Smooth muscle cell (in vitro differentiated cells): ENCODE measurements around the gene NDUFAF8. TPM values are rescaled to one million over a fixed set of nuclear protein-coding genes. Genes with fewer than 3 reads are reported as not detected.

ENCODE experiments used
- DNase-seq: peaks from one replicate; lab custom pipeline; 2025; ENCODE audit not compliant: unreplicated experiment; lab: John Stamatoyannopoulos, UW
- H2AFZ ChIP-seq: fragments of 200-600 bp; sonication (generic); 2 replicates; pipeline ENCODE4 v1.6.0; 2016; ENCODE audit warnings: antibody characterized with exemption, low read depth, mild to moderate bottlenecking
- H3F3A ChIP-seq: fragments of 200-600 bp; sonication (generic); 2 replicates; pipeline ENCODE4 v1.6.0; 2017; ENCODE audit warnings: antibody characterized with exemption, low read depth
- H3K27ac ChIP-seq: fragments of 200-600 bp; sonication (generic); 2 replicates; pipeline ENCODE4 v1.5.1; 2016; ENCODE audit warnings: low read depth, mild to moderate bottlenecking
- H3K27me3 ChIP-seq: fragments of 200-600 bp; sonication (generic); 2 replicates; pipeline ENCODE4 v1.6.1; 2016; ENCODE audit warnings: low read depth, mild to moderate bottlenecking
- H3K36me3 ChIP-seq: fragments of 200-600 bp; sonication (generic); 2 replicates; pipeline ENCODE4 v1.5.1; 2016; ENCODE audit warnings: low read depth
- H3K4me1 ChIP-seq: fragments of 200-600 bp; sonication (generic); 2 replicates; pipeline ENCODE4 v1.5.1; 2016; ENCODE audit warnings: low read depth
- H3K4me2 ChIP-seq: fragments of 200-600 bp; sonication (generic); 2 replicates; pipeline ENCODE4 v1.6.0; 2016; ENCODE audit warnings: mild to moderate bottlenecking
- H3K4me3 ChIP-seq: fragments of 200-600 bp; sonication (generic); 2 replicates; pipeline ENCODE4 v1.5.1; 2016; ENCODE audit warnings: mild to moderate bottlenecking
- H3K79me2 ChIP-seq: fragments of 200-600 bp; sonication (generic); 2 replicates; pipeline ENCODE4 v1.6.0; 2016; ENCODE audit warnings: low read depth, mild to moderate bottlenecking
- H3K9ac ChIP-seq: fragments of 200-600 bp; sonication (generic); 2 replicates; pipeline ENCODE4 v1.6.0; 2016; ENCODE audit warnings: low read depth
- H3K9me3 ChIP-seq: fragments of 200-600 bp; sonication (generic); replicated peaks from 2 replicates; pipeline ENCODE4 v1.5.1; 2016; ENCODE audit warnings: low read depth
- H4K20me1 ChIP-seq: fragments of 200-600 bp; sonication (generic); 2 replicates; pipeline ENCODE4 v1.6.0; 2016; ENCODE audit warnings: low read depth
- CTCF ChIP-seq: fragments of 200-600 bp; sonication (generic); IDR thresholded peaks from 2 replicates; pipeline ENCODE4 v1.5.1; 2017; ENCODE audit warnings: borderline replicate concordance, mild to moderate bottlenecking, antibody characterized with exemption; ENCODE audit not compliant: insufficient read depth, poor library complexity, severe bottlenecking
- WGBS: methylation state at CpG from one replicate; pipeline ENCODE4 v1.1.7; 2016; ENCODE audit warnings: low lambda C conversion rate; 5-methylcytosine and 5-hydroxymethylcytosine counted together
- polyA plus RNA-seq: library from polyadenylated mRNA; unstranded; fragments of >200 nt; fragmentation: Nextera tagmentation; extraction: Ambion mirVana; gene quantifications from 2 replicates; pipeline ENCODE4 v1.2.1, GENCODE V29; 2016
- total RNA-seq: library from RNA; depleted of rRNA; stranded (reverse); fragments of >200 nt; gene quantifications from 2 replicates; pipeline ENCODE4 v1.2.3, GENCODE V29; 2014

Gene NDUFAF8
- total and polyA plus RNA-seq, 2 experiments from 2014 or later: 60.6 to 111 TPM

DNA sequence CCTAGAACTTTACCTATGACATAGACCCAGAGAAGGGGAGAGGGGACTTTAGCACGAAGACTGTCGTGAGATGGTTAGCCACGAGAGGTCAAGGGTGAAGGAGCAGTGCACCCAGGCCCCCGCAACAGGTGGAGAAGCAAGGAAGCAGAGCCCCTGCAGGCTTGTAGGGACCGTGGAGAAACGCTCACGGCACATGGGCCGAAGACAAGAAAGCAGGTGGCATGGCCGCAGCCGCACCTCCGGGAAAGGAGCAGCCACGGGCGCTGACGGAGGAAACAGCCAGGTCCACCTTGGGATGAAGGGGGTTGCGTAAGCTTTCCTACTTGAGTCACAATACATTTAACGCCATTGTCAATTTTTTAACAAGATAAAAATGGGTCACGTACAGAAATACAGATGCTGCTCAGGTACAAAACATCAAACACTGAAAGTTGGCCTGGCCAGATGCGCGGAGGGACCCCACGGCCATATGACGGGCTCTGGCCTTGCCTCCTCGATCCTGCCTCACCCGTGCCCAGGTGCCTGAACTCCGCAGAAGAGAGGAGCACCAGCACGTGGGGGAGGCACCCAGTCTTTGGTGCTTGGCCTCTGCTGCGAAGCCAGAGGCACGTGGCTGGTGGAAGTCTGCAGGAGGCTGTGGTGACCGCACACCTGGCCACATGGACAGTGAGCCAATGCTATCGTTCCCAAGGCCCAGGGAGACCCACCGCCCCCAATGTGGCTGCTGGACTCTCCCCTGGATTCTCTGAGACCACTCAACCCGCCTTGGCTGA, 34.8 kb downstream of the NDUFAF8 start:
- H3K4me1 ChIP-seq: no peaks in the 10 kb centered on the region
- H2AFZ ChIP-seq: no peak overlapping the region
- no peaks in the 10 kb centered on the region for H3K36me3 ChIP-seq
- H3K27ac ChIP-seq: no peak overlapping the region
- H3K4me2 ChIP-seq: no peak overlapping the region
- H3K9me3 ChIP-seq: no peaks in the 10 kb centered on the region
- no peaks in the 10 kb centered on the region for H3K79me2 ChIP-seq
- TF ChIP-seq CTCF: no peak
- no peak for DNase-seq
- no peak overlapping the region for H3K4me3 ChIP-seq
- H3F3A ChIP-seq: no peaks in the 10 kb centered on the region
- 98% methylated on average over 31 of the region's 31 CpGs for WGBS
- no peak overlapping the region for H3K9ac ChIP-seq
- no peaks in the 10 kb centered on the region for H3K27me3 ChIP-seq
- H4K20me1 ChIP-seq: peaks cover 12% of the 10 kb centered on the region

DNA sequence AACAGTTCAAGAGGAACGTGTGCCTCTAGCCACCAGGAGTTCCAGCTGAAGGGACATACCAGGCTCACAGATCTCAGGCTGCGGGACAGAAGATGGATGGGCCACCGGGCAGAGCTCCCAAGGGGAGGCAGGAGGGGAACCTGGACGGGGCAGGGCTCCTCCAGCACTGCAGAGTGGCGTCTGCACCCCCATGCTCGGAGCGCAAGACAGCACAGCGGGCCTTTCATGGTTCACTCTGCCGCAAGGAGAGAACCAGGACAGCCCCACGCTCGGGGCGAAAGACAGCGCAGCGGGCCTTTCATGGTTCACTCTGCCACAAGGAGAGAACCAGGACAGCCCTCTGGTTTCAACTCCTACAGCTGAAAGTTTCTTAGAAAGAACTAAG, 35.3 kb downstream of the NDUFAF8 start:
- Histone ChIP-seq H3K27ac (no peak overlapping the region), H4K20me1 (peaks cover 16% of the 10 kb centered on the region), H3K4me2 (no peak overlapping the region), H3K36me3 (no peaks in the 10 kb centered on the region), H3F3A (no peaks in the 10 kb centered on the region), H3K9me3 (no peaks in the 10 kb centered on the region), H3K27me3 (no peaks in the 10 kb centered on the region), H3K4me1 (no peaks in the 10 kb centered on the region), H3K9ac (no peak overlapping the region), H3K79me2 (no peaks in the 10 kb centered on the region), H3K4me3 (no peak overlapping the region), H2AFZ (no peak overlapping the region)
- TF ChIP-seq CTCF: no peak
- 98% methylated on average over 14 of the region's 14 CpGs for WGBS
- no peak for DNase-seq

GRCh38 chr17:81276781-81277180, 37.7 kb downstream of the NDUFAF8 start:
- Histone ChIP-seq H3F3A (no peaks in the 10 kb centered on the region), H3K36me3 (no peaks in the 10 kb centered on the region), H3K9me3 (no peaks in the 10 kb centered on the region), H3K79me2 (no peaks in the 10 kb centered on the region), H3K9ac (no peak overlapping the region), H3K4me3 (no peak overlapping the region), H3K27ac (no peak overlapping the region), H3K27me3 (no peaks in the 10 kb centered on the region), H4K20me1 (peaks cover 27% of the 10 kb centered on the region), H3K4me2 (no peak overlapping the region), H2AFZ (no peak overlapping the region), H3K4me1 (no peaks in the 10 kb centered on the region)
- no peak for DNase-seq
- WGBS: 99% methylated on average over 11 of the region's 11 CpGs
- TF ChIP-seq CTCF: no peak

DNA sequence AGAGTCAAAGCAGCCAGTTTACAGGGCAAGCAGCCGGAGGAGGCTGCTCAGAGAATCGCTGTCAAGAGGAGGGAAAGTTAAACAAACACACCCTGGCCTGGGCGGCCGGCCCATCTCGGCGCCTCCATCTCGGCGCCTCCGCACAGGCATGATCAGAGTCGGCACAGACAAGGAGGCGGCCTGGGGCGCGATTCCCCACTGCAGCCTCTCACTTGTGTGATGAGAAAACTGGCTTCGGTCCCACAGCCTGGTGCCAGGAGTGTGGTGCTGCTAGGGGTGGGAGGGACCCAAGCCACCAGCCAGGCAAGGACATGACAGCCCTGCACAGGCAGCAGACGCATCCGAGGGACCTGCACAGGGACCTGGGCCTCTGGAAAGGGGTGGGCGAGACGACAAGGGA, 38.3 kb downstream of the NDUFAF8 start:
- no peak overlapping the region for H3K9ac ChIP-seq
- TF ChIP-seq CTCF: no peak
- no peaks in the 10 kb centered on the region for H3K9me3 ChIP-seq
- no peak overlapping the region for H3K4me3 ChIP-seq
- no peaks in the 10 kb centered on the region for H3K4me1 ChIP-seq
- no peak for DNase-seq
- WGBS: 98% methylated on average over 18 of the region's 18 CpGs
- H3K79me2 ChIP-seq: no peaks in the 10 kb centered on the region
- H3K4me2 ChIP-seq: no peak overlapping the region
- no peak overlapping the region for H2AFZ ChIP-seq
- H4K20me1 ChIP-seq: peaks cover 27% of the 10 kb centered on the region
- no peaks in the 10 kb centered on the region for H3F3A ChIP-seq
- no peak overlapping the region for H3K27ac ChIP-seq
- H3K36me3 ChIP-seq: no peaks in the 10 kb centered on the region
- H3K27me3 ChIP-seq: no peaks in the 10 kb centered on the region
